Spleen (tissue), 11 donors: ENCODE results near the gene THSD4. TPM values are rescaled to one million over a fixed set of nuclear protein-coding genes. Genes with fewer than 3 reads are reported as not detected.

Source experiments
- DNase-seq: peaks from one replicate; pipeline ENCODE4 v3.0.0-alpha.2; 2020
- H3K27ac ChIP-seq, 8 donors: fragments of 200-600 bp; sonication (generic) in 7 of 8; 1 replicate in 4 of 8; 2 replicates in 4 of 8; pipeline versions ENCODE4 v1.5.0 to v1.8.0; 2016 to 2021; ENCODE audit warnings: inconsistent platforms in 4 of 8, mild to moderate bottlenecking in 4 of 8, moderate library complexity in 1 of 8
- H3K27me3 ChIP-seq, 7 donors: fragments of 200-600 bp; sonication (generic) in 6 of 7; replicated peaks in 1 of 7; 1 replicate in 4 of 7; 2 replicates in 3 of 7; pipeline versions ENCODE4 v1.5.0 to v1.8.0; 2016 to 2021; ENCODE audit warnings: inconsistent platforms in 3 of 7, mild to moderate bottlenecking in 1 of 7
- H3K36me3 ChIP-seq, 6 donors: fragments of 200-600 bp; sonication (generic) in 5 of 6; 1 replicate in 4 of 6; 2 replicates in 2 of 6; pipeline versions ENCODE4 v1.5.0 to v1.8.0; 2016 to 2021; ENCODE audit warnings: inconsistent platforms in 2 of 6
- H3K4me1 ChIP-seq, 6 donors: fragments of 200-600 bp; sonication (generic) in 5 of 6; 1 replicate in 3 of 6; 2 replicates in 3 of 6; pipeline versions ENCODE4 v1.5.0 to v1.8.0; 2016 to 2021; ENCODE audit warnings: inconsistent platforms in 3 of 6
- H3K4me3 ChIP-seq, 8 donors: fragments of 200-600 bp; sonication (generic) in 7 of 8; 1 replicate in 4 of 8; 2 replicates in 4 of 8; pipeline versions ENCODE4 v1.5.0 to v1.8.0; 2016 to 2021; ENCODE audit warnings: inconsistent platforms in 4 of 8, mild to moderate bottlenecking in 4 of 8, moderate library complexity in 2 of 8
- H3K9me3 ChIP-seq, 8 donors: fragments of 200-600 bp; sonication (generic) in 7 of 8; 1 replicate in 4 of 8; 2 replicates in 4 of 8; pipeline versions ENCODE4 v1.5.0 to v1.8.0; 2016 to 2021; ENCODE audit warnings: inconsistent platforms in 4 of 8
- CTCF ChIP-seq, 11 experiments: fragments of 200-600 bp in 7 of 11; fragments of 450-650 bp in 4 of 11; sonication (generic) in 4 of 11; IDR thresholded peaks in 8 of 11; conservative IDR thresholded peaks in 3 of 11; 1 replicate in 7 of 11; 2 replicates in 4 of 11; pipeline versions ENCODE4 v1.4.0 to v1.8.0; 2016 to 2021; ENCODE audit warnings: antibody characterized with exemption in 11 of 11, inconsistent platforms in 4 of 11, mild to moderate bottlenecking in 1 of 11
- POLR2A ChIP-seq, 3 donors: fragments of 450-650 bp; IDR thresholded peaks; one replicate each; pipeline ENCODE4 v1.5.1; 2017; ENCODE audit warnings: antibody characterized with exemption in 3 of 3, mild to moderate bottlenecking in 1 of 3
- POLR2AphosphoS5 ChIP-seq, 3 donors: sonication (generic); formaldehyde crosslinking; IDR thresholded peaks; one replicate each; pipeline ENCODE4 v1.5.1; 2017; ENCODE audit warnings: antibody characterized with exemption in 3 of 3
- WGBS, 5 donors: extraction: QIAGEN DNeasy Blood & Tissue Kit in 3 of 5; methylation state at CpG; one replicate each; pipeline versions ENCODE4 v1.1.5 to v1.1.7; 2013 to 2018; 5-methylcytosine and 5-hydroxymethylcytosine counted together
- intact Hi-C: fragments of 100-400 bp; cut with DNase I; formaldehyde crosslinking; loops from one replicate; pipeline ENCODE4 v1.15.0; 2023; ENCODE audit warnings: low total_unique reads
- polyA plus RNA-seq, 3 donors: library from polyadenylated mRNA; stranded (reverse); fragments of 200-250 nt; gene quantifications; one replicate each; pipeline ENCODE4 v1.2.1, GENCODE V29; 2013
- total RNA-seq, 7 donors: library from RNA; depleted of rRNA in 3 of 7; stranded (reverse); fragments of >200 nt in 3 of 7; fragmentation: NEBNext Ultra II Directional in 4 of 7; extraction: Animal tissue kit (Norgen Biotek cat#: 25700) in 4 of 7; gene quantifications; one replicate each; pipeline versions ENCODE4 v1.1.0 to v1.2.1, GENCODE V29; 2016 to 2021
- donor health status: healthy with polysubstance abuse.
- donor health status: DM: no; HTN: no; CAD: no; lungs with moderate emphysema.
- donor health status: DM: no; HTN: no; CAD: no.
- donor health status: Bipolar disorder and iron deficiency.
- donor health status: healthy.
- donor health status: DM: no; HTN: no; CAD: no.
- donor health status: DM: yes; HTN: yes; CAD: no.

THSD4 gene
- total and polyA plus RNA-seq, 10 donors = 0.29 to 11.3 (median 3.4) TPM

- DNase-seq = no peak
- H3K27me3 ChIP-seq = peaks cover 0 to 4% (median 0%) of the 10 kb centered on the region in 7 donors
- no peak overlapping the region for H3K4me3 ChIP-seq
- H3K4me1 ChIP-seq = no peaks in the 10 kb centered on the region
- H3K36me3 ChIP-seq = no peaks in the 10 kb centered on the region
- TF ChIP-seq POLR2AphosphoS5 (IDR thresholded peaks at IDR 0.05) (no peak), CTCF (IDR thresholded peaks at IDR 0.05 in 8 of 11, conservative IDR thresholded peaks at IDR 0.05 in 3 of 11) (no peak), POLR2A (IDR thresholded peaks at IDR 0.05) (no peak)
- H3K9me3 ChIP-seq = no peaks in the 10 kb centered on the region
- intact Hi-C loops = no loop called here
- H3K27ac ChIP-seq = no peak overlapping the region
- WGBS, 5 donors = 65 to 81% (median 76%) methylated on average over 7 of the region's 7 CpGs
Observed at GRCh38 chr15:71149646-71150557, 34.6 kb downstream of the THSD4 start.

DNA sequence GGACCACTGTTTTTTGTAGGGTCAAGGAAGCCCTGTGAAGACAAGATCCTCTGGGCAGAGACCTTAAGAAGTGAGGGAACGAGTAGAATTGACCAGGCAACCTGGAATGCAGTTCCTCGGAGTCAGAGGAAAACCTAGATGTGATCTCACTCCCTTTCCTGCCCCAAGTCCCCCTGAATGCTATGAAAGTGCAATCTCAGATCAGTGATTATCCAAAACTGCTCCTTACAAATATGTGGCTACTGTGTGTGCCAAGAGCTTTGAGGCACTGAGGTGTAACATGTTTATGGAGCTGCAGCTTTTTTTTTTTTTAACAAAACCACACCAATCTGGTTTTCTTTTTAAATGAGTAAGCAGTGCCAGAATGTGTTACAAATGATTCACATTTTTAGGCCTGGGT lies 35.8 kb downstream of the THSD4 start:
- Histone ChIP-seq H3K36me3 (no peaks in the 10 kb centered on the region), H3K9me3 (no peaks in the 10 kb centered on the region), H3K4me1 (no peaks in the 10 kb centered on the region), H3K27ac (no peak overlapping the region), H3K27me3 (peaks cover 0 to 4% (median 0%) of the 10 kb centered on the region in 7 donors), H3K4me3 (no peak overlapping the region)
- no peak for DNase-seq
- no peak for TF ChIP-seq POLR2A (IDR thresholded peaks at IDR 0.05)
- no peak for TF ChIP-seq POLR2AphosphoS5 (IDR thresholded peaks at IDR 0.05)
- no peak for TF ChIP-seq CTCF (IDR thresholded peaks at IDR 0.05 in 8 of 11, conservative IDR thresholded peaks at IDR 0.05 in 3 of 11)
- intact Hi-C loops = no loop called here
- WGBS, 5 donors = 55 to 73% (median 65%) methylated on average over 2 of the region's 2 CpGs

GRCh38 chr15:71152542-71152941 lies 37.3 kb downstream of the THSD4 start:
- WGBS, 5 donors = 82 to 90% (median 85%) methylated on average over 7 of the region's 7 CpGs
- no peak for DNase-seq
- no peaks in the 10 kb centered on the region for H3K4me1 ChIP-seq
- H3K27ac ChIP-seq = no peak overlapping the region
- H3K36me3 ChIP-seq = no peaks in the 10 kb centered on the region
- intact Hi-C loops = no loop called here
- H3K9me3 ChIP-seq = no peaks in the 10 kb centered on the region
- TF ChIP-seq POLR2A (IDR thresholded peaks at IDR 0.05) (no peak), CTCF (IDR thresholded peaks at IDR 0.05 in 8 of 11, conservative IDR thresholded peaks at IDR 0.05 in 3 of 11) (no peak), POLR2AphosphoS5 (IDR thresholded peaks at IDR 0.05) (no peak)
- H3K4me3 ChIP-seq = no peak overlapping the region
- peaks cover 0 to 4% (median 0%) of the 10 kb centered on the region in 7 donors for H3K27me3 ChIP-seq

DNA sequence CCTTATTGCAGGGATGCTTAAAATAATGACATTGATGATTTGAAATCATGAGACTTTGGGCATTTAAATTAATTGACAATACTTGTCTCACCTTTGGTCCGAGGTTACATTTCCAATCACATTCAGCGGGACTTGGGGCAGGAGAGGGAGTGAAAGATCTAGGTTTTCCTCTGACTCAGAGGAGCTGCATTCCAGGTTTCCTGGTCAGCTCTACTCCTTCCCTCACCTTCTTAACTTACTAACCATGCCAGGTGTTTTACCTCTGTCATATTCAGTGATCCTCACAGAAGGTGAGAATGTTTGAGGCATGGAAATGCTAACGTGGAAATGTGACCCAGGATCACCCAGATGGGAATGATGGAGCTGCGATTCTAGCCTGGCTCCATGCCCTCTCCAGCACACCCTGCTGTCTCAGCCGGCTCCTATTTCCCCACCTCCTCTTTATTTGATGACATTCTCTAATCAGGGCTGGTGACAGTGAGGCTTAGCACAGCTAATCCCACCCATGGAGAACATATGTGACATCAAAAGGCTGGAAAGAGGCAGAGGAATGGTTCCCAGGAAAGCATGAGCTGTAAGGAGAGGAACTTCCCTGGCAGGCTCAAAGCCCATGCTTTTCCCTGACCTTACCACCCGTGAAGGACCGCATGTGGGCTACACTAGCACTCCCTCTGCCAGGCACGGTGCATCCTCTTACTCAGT lies 38.7 kb downstream of the THSD4 start:
- Histone ChIP-seq H3K9me3 (no peaks in the 10 kb centered on the region), H3K36me3 (no peaks in the 10 kb centered on the region), H3K4me1 (no peaks in the 10 kb centered on the region), H3K27me3 (peaks cover 0 to 4% (median 0%) of the 10 kb centered on the region in 7 donors), H3K27ac (no peak overlapping the region), H3K4me3 (no peak overlapping the region)
- no peak for TF ChIP-seq CTCF (IDR thresholded peaks at IDR 0.05 in 8 of 11, conservative IDR thresholded peaks at IDR 0.05 in 3 of 11)
- no peak for TF ChIP-seq POLR2AphosphoS5 (IDR thresholded peaks at IDR 0.05)
- no peak for TF ChIP-seq POLR2A (IDR thresholded peaks at IDR 0.05)
- intact Hi-C loops = no loop called here
- WGBS, 5 donors = 68 to 72% (median 69%) methylated on average over 8 of the region's 8 CpGs
- no peak for DNase-seq
